GM19324 (cell line): Measurements from ENCODE around the gene TMEM191B.
A peak's percentile ranks its signal among the peaks of the same experiment; 100 is the strongest.
"Not testable (repeated sequence)": the region's sequence is repeated elsewhere in the genome, so short reads cannot be mapped to it uniquely, and the experiment has no call there.

ENCODE experiments used
- ATAC-seq: cut with Tn5 transposase; IDR thresholded peaks from one replicate; pipeline ENCODE4 v1.9.1; 2021; ENCODE audit warnings: mild to moderate bottlenecking, moderate library complexity; ENCODE audit not compliant: unreplicated experiment, low FRiP score

Gene TMEM191B

GRCh38 chr22:18554280-18555256 lies 27.0 kb downstream of the TMEM191B start:
- ATAC-seq = not testable (repeated sequence)

- ATAC-seq = not testable (repeated sequence)
Observed at GRCh38 chr22:18558516-18558915, 30.9 kb downstream of the TMEM191B start.

DNA sequence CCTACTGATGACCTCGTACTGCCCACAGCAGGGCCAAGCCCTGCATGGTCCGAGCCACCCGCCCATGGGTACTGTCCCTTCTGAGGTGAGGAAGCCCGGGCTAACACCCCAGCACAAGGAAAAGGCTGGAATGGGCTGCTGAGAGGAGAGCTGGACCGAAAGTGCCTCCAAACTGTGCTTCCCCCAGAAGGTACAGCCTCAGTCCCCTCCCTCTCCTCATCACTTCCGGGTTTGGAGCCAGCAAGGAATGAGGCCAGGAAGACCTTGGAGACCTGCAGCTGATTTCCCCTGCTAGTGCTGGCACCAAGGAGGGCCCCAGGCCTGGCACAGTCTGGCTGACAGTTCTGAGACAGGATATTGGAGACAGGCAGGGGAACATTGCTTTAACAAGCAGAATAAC lies 31.3 kb downstream of the TMEM191B start:
- ATAC-seq = not testable (repeated sequence)

DNA sequence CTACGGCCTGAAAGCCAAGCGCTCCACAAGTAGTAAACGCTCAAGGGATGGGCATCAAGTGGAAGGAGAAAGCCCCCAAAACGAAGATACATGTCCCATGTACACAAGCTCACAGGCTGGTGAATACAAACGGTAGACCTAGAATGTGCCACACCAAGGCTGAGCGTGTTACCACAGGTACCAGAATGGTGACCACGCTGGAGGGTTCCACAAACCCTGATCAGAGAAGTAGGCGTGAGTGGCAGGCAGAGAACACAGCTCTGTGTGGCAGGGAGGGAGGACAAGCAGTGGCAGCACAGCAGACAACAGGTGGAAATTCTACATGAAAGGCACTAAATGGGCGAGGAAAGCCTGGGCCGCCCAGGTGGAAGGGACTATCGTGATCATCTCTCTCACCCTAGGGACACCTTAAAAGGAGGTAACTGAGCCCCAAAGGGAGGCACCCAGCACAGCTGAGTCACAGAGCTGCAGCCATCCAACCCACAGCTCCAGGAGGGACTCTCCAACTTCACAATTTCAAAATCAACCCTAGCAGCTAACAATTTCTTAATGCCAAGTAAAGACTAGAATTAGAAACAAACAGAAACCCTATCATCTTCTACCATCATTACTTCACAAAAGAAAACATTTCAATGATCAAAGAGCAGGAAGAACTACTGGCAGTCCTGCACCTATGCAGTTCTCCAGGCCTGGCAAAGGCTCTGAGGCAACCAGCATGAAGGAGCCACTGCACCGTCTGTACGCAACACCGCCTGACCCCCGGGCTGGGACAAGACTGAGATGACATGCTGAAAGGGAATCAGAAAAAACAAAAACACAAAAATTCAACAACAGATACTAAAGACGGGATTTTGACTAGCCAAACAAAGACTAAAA lies 32.7 kb downstream of the TMEM191B start:
- ATAC-seq = not testable (repeated sequence)

- ATAC-seq = not testable (repeated sequence)
Observed at GRCh38 chr22:18570509-18571246, 43.1 kb downstream of the TMEM191B start.

DNA sequence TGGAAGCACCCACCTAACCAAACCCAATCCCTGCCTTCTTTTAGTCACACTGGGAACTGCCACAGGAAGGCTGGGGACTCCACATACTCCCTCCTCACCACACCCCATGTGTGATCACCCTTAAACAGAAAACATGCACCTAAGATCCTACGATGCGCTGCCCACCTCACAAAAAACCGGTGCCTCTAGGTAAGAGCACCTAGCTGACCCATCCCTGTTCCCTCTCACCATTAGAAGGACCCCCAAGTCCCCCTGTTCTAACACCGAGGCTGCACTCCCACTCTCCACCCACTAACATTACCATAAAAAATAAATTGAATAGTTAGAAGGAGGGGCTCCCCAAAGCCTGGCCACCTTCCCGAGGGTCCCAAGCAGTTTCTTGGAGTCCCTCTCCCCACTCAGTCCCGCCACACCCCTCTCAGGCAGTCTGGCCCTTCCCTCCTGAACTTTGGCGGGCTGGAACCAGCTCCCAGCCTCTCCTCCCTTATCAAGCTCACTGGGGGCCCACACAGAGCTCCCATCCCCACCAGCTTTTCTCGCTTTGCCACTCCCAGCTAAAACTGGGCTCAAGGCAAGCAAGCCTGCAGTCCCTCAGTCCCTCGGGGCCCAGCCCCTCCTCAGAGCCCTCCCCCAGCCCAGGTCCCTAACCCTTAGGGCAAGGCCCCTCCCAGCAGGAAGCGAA lies 46.0 kb downstream of the TMEM191B start:
- ATAC-seq = not testable (repeated sequence)

DNA sequence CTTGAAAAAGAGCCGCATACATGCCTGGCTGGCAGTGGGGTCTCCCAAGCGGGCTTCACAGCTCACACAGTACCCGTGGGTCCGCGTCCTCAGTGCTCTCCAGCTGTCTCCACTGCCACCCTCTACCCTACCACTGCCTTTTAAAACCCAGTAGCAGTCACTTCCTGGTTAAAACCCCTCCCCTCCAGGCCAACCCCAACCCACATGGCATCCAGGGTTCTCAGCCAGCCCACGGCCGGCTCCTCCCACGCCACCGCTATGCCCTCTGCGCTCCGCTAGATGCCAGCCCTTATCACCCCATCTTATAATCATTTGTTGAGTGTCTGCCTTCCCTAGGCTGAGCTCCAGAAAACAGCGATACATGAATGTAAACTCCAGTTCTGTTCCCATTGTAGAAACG lies 47.0 kb downstream of the TMEM191B start:
- not testable (repeated sequence) for ATAC-seq

- not testable (repeated sequence) for ATAC-seq
Observed at GRCh38 chr22:18575686-18576085, 48.1 kb downstream of the TMEM191B start.

DNA sequence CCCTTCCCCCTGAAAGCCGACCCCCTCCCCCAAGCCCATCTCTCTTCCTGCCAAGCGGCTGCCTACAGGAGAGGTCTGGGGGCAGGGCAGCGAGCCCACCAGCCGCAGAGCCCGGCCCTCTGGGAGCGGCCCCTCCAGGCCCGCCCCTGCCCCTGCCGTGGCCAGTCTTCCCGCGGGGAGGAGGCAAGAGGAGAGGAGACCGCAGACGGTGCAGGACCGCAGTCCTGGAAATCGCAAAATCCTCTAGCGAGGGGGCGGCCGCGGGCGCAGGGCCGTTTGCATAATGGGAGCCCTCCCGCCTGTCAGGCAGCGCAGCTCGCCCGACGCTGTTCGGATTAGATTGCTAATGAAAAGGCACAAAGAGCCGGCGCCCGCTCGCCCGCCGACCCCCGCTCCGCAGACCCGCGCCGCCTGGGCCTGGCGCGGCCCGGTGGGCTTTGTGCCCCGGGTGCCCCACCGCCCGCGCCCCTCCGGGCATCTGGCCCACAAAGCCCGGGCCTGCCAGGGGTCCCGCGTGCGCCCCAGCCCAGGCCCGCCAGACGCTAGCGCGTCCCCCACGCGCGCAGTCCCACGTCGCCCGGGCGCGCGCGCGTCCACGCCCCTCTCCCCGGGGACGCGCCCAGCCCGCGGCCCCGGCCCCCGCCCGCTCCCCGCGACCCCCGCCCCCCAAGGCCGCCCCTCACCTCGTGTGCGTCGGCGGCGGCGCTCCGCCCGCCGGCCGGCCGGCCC lies 49.7 kb downstream of the TMEM191B start:
- ATAC-seq = peak; percentile 51

DNA sequence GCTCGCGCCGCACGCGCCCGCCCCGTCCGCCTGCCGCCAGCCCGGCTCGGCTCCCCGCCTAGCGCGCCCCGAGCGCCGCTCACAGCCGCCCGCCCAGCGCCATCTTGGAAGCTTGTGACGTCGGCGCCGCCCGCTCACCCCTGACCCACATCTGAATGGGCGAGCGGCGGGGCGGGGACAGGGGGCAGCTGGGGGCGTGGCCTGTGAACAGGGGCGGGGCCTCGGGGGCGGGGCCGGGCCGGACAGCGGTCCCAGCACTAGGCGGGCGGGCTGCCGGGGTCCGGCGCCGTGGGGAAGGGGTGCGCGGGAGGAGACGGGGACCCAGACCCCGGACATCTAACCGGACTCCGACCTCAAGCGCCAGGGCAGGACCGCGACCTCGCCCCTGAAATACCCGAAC lies 50.2 kb downstream of the TMEM191B start:
- peak; percentile 89 for ATAC-seq
